Naive thymus-derived CD8-positive, alpha-beta T cell (primary cell): ENCODE measurements around the gene KNDC1. TPM values are rescaled to one million over a fixed set of nuclear protein-coding genes. Genes with fewer than 3 reads are reported as not detected.
"Not testable (repeated sequence)": the region's sequence is repeated elsewhere in the genome, so short reads cannot be mapped to it uniquely, and the experiment has no call there.

Experiments used
- ATAC-seq, 2 donors: fragments of 150-1000 bp; cut with Tn5 transposase in 1 of 2; sonication (Bioruptor Pico), chemical (Tn5 transposase) in 1 of 2; 1 replicate in 1 of 2; 2 replicates in 1 of 2; pipeline ENCODE4 v1.10.0; 2021; ENCODE audit warnings: mild to moderate bottlenecking in 2 of 2, moderate library complexity in 2 of 2
- POLR2A ChIA-PET: fragments of 350-600 bp; sonication (Branson Sonifier 250); formaldehyde crosslinking; loops from one replicate; lab custom pipeline; 2021; ENCODE audit warnings: antibody characterized with exemption; lab: Charles Lee
- DNase-seq, 10 donors: peaks; one replicate each; pipeline versions ENCODE4 v3.0.0 to v3.0.0-alpha.2; 2020 to 2022
- H3K27ac Mint-ChIP-seq, 10 donors: one replicate each; pipeline ENCODE4 v1.8.0; 2020 to 2022; ENCODE audit warnings: mild to moderate bottlenecking in 10 of 10, mixed read lengths in 10 of 10, moderate library complexity in 4 of 10, inconsistent platforms in 1 of 10
- H3K27me3 Mint-ChIP-seq, 5 donors: one replicate each; pipeline ENCODE4 v1.8.0; 2021 to 2022; ENCODE audit warnings: mixed read lengths in 5 of 5
- H3K36me3 Mint-ChIP-seq, 3 donors: one replicate each; pipeline ENCODE4 v1.8.0; 2020 to 2022; ENCODE audit warnings: mixed read lengths in 3 of 3, mild to moderate bottlenecking in 2 of 3, inconsistent platforms in 1 of 3
- H3K4me1 Mint-ChIP-seq, 4 donors: one replicate each; pipeline ENCODE4 v1.8.0; 2021 to 2022; ENCODE audit warnings: mixed read lengths in 4 of 4
- H3K4me3 Mint-ChIP-seq, 10 donors: one replicate each; pipeline ENCODE4 v1.8.0; 2020 to 2022; ENCODE audit warnings: mild to moderate bottlenecking in 10 of 10, mixed read lengths in 10 of 10, moderate library complexity in 6 of 10, inconsistent platforms in 1 of 10
- H3K9me3 Mint-ChIP-seq, 9 donors: one replicate each; pipeline ENCODE4 v1.8.0; 2020 to 2022; ENCODE audit warnings: mixed read lengths in 9 of 9, mild to moderate bottlenecking in 3 of 9, inconsistent platforms in 1 of 9, moderate library complexity in 1 of 9
- polyA plus RNA-seq, 3 donors: library from polyadenylated mRNA; unstranded; fragments of 300-500 nt; fragmentation: Illumina TruSeq; gene quantifications; one replicate each; pipeline ENCODE4 v1.2.3, GENCODE V29; 2021
- total RNA-seq, 8 experiments: library from RNA in 2 of 8; stranded (reverse) in 2 of 8; gene quantifications; one replicate each; pipeline ENCODE4 v1.2.3 and lab custom pipeline; 2021 to 2026

The KNDC1 gene
- total and polyA plus RNA-seq, 5 experiments from 2014 or later: 0.49 TPM; not detected in 4

GRCh38 chr10:133261726-133262325 is 101.8 kb downstream of the KNDC1 start:
- no peaks in the 10 kb centered on the region for H3K9me3 Mint-ChIP-seq
- H3K4me1 Mint-ChIP-seq: peaks cover 17 to 74% (median 67%) of the 10 kb centered on the region in 4 donors
- peak; percentile 62 to 92 (median 75) for DNase-seq
- ATAC-seq: peak; percentile 38 to 45
- H3K4me3 Mint-ChIP-seq: peak overlapping the region; percentile 71 to 87 (median 77)
- H3K27me3 Mint-ChIP-seq: no peaks in the 10 kb centered on the region
- POLR2A ChIA-PET: interaction anchor here (4.0 kb wide), 1 partner anchor 13 kb away, joined by 39 read pairs; the partner anchor contains the start of gene ADAM8
- H3K36me3 Mint-ChIP-seq: no peaks in the 10 kb centered on the region
- peak overlapping the region in 9 of 10 donors; percentile 74 to 95 (median 86) for H3K27ac Mint-ChIP-seq

GRCh38 chr10:133262696-133263095 is 102.7 kb downstream of the KNDC1 start:
- POLR2A ChIA-PET: interaction anchor here (0.6 to 4.0 kb wide), 2 partner anchors 12 to 34 kb away, joined by 3 to 39 read pairs; partner anchors contain the start of gene ADAM8
- Mint-ChIP-seq H3K27me3 (no peaks in the 10 kb centered on the region), H3K4me3 (peak overlapping the region in 9 of 10 donors; percentile 23 to 87 (median 73)), H3K27ac (peak overlapping the region in 7 of 10 donors; percentile 20 to 95 (median 81)), H3K4me1 (peaks cover 17 to 66% (median 60%) of the 10 kb centered on the region in 4 donors), H3K36me3 (no peaks in the 10 kb centered on the region), H3K9me3 (no peaks in the 10 kb centered on the region)
- no peak for DNase-seq
- ATAC-seq: no peak

GRCh38 chr10:133263674-133264073 is 103.7 kb downstream of the KNDC1 start:
- POLR2A ChIA-PET: interaction anchor here (0.7 to 4.0 kb wide), 6 partner anchors 8 to 126 kb away, joined by 3 to 39 read pairs (median 4); partner anchors contain the start of gene ADAM8
- H3K9me3 Mint-ChIP-seq: no peaks in the 10 kb centered on the region

GRCh38 chr10:133264461-133264860 is 104.4 kb downstream of the KNDC1 start:
- H3K27me3 Mint-ChIP-seq: no peaks in the 10 kb centered on the region
- no peaks in the 10 kb centered on the region for H3K36me3 Mint-ChIP-seq
- POLR2A ChIA-PET: interaction anchor here (1.5 to 4.0 kb wide), 3 partner anchors 9 to 14 kb away, joined by 3 to 39 read pairs (median 8); partner anchors contain the start of gene ADAM8
- DNase-seq (peak in 5 of 10 donors; percentile 30 to 77 (median 50)), ATAC-seq (peak; percentile 18 to 39)
- H3K27ac Mint-ChIP-seq: peak overlapping the region in 9 of 10 donors; percentile 43 to 88 (median 69)
- peaks cover 12 to 52% (median 46%) of the 10 kb centered on the region in 4 donors for H3K4me1 Mint-ChIP-seq
- H3K4me3 Mint-ChIP-seq: peak overlapping the region; percentile 22 to 81 (median 67)
- H3K9me3 Mint-ChIP-seq: no peaks in the 10 kb centered on the region

More at GRCh38 chr10:133263674-133264073, 103.7 kb downstream of the KNDC1 start:
- Mint-ChIP-seq H3K27me3 (no peaks in the 10 kb centered on the region), H3K27ac (peak overlapping the region in 8 of 10 donors; percentile 20 to 86 (median 66)), H3K36me3 (no peaks in the 10 kb centered on the region), H3K4me1 (peaks cover 17 to 59% (median 53%) of the 10 kb centered on the region in 4 donors), H3K4me3 (peak overlapping the region in 7 of 10 donors; percentile 18 to 81 (median 69))
- DNase-seq (no peak), ATAC-seq (no peak)

- H3K4me3 Mint-ChIP-seq: peak overlapping the region in 5 of 10 donors; percentile 31 to 81 (median 52)
- ATAC-seq, H3K36me3 Mint-ChIP-seq, H3K9me3 Mint-ChIP-seq, DNase-seq, H3K27me3 Mint-ChIP-seq: not testable (repeated sequence)
- POLR2A ChIA-PET: interaction anchor here (1.5 to 4.0 kb wide), 2 partner anchors 10 to 13 kb away, joined by 8 to 39 read pairs; partner anchors contain the start of gene ADAM8
- peak overlapping the region in 4 of 10 donors; percentile 18 to 70 (median 36) for H3K27ac Mint-ChIP-seq
- H3K4me1 Mint-ChIP-seq: peaks cover 9 to 47% (median 40%) of the 10 kb centered on the region in 4 donors
These were observed 105.0 kb downstream of the KNDC1 start for GRCh38 chr10:133265052-133265451.

- Mint-ChIP-seq H3K4me3 (no peak overlapping the region), H3K4me1 (peaks cover 9 to 35% (median 28%) of the 10 kb centered on the region in 4 donors), H3K9me3 (no peaks in the 10 kb centered on the region), H3K27me3 (no peaks in the 10 kb centered on the region), H3K27ac (no peak overlapping the region), H3K36me3 (peaks cover 0 to 3% (median 0%) of the 10 kb centered on the region in 3 donors)
- POLR2A ChIA-PET: no interaction called here
- ATAC-seq (no peak), DNase-seq (no peak)
These were observed 106.2 kb downstream of the KNDC1 start for GRCh38 chr10:133266056-133266795.

GRCh38 chr10:133267293-133267692 is 107.3 kb downstream of the KNDC1 start:
- H3K4me1 Mint-ChIP-seq: peaks cover 9 to 32% (median 26%) of the 10 kb centered on the region in 4 donors
- POLR2A ChIA-PET: no interaction called here
- DNase-seq: no peak
- ATAC-seq: no peak
- no peaks in the 10 kb centered on the region for H3K9me3 Mint-ChIP-seq
- H3K36me3 Mint-ChIP-seq: peaks cover 0 to 3% (median 0%) of the 10 kb centered on the region in 3 donors
- no peak overlapping the region for H3K4me3 Mint-ChIP-seq
- no peaks in the 10 kb centered on the region for H3K27me3 Mint-ChIP-seq
- peak overlapping the region in 1 of 10 donors; percentile 80 for H3K27ac Mint-ChIP-seq

GRCh38 chr10:133267829-133268228 is 107.8 kb downstream of the KNDC1 start:
- Mint-ChIP-seq H3K27me3 (no peaks in the 10 kb centered on the region), H3K9me3 (no peaks in the 10 kb centered on the region), H3K4me1 (peaks cover 9 to 26% (median 24%) of the 10 kb centered on the region in 4 donors), H3K36me3 (peaks cover 0 to 3% (median 0%) of the 10 kb centered on the region in 3 donors), H3K4me3 (no peak overlapping the region), H3K27ac (peak overlapping the region in 1 of 10 donors; percentile 80)
- no peak for ATAC-seq
- no peak for DNase-seq
- POLR2A ChIA-PET: no interaction called here

- POLR2A ChIA-PET: interaction anchor here (1.0 kb wide), 1 partner anchor 10 kb away, joined by 3 read pairs; no protein-coding TSS in a partner anchor
- H3K4me1 Mint-ChIP-seq: peaks cover 9 to 22% (median 21%) of the 10 kb centered on the region in 4 donors
- H3K27ac Mint-ChIP-seq: no peak overlapping the region
- ATAC-seq (no peak), DNase-seq (no peak)
- no peak overlapping the region for H3K4me3 Mint-ChIP-seq
- H3K36me3 Mint-ChIP-seq: peaks cover 0 to 3% (median 0%) of the 10 kb centered on the region in 3 donors
- H3K27me3 Mint-ChIP-seq: no peaks in the 10 kb centered on the region
- H3K9me3 Mint-ChIP-seq: no peaks in the 10 kb centered on the region
These were observed 108.5 kb downstream of the KNDC1 start for GRCh38 chr10:133268532-133268931.

- Mint-ChIP-seq H3K9me3 (no peaks in the 10 kb centered on the region), H3K36me3 (peaks cover 0 to 3% (median 0%) of the 10 kb centered on the region in 3 donors), H3K27me3 (no peaks in the 10 kb centered on the region), H3K4me1 (peaks cover 4 to 14% (median 13%) of the 10 kb centered on the region in 4 donors), H3K27ac (no peak overlapping the region), H3K4me3 (no peak overlapping the region)
- DNase-seq (no peak), ATAC-seq (no peak)
- POLR2A ChIA-PET: interaction anchor here (1.0 kb wide), 1 partner anchor 10 kb away, joined by 3 read pairs; no protein-coding TSS in a partner anchor
These were observed 109.3 kb downstream of the KNDC1 start for GRCh38 chr10:133269367-133269766.

- H3K27ac Mint-ChIP-seq: no peak overlapping the region
- peaks cover 0 to 13% (median 13%) of the 10 kb centered on the region in 4 donors for H3K4me1 Mint-ChIP-seq
- no peak for DNase-seq
- H3K36me3 Mint-ChIP-seq: peaks cover 0 to 3% (median 0%) of the 10 kb centered on the region in 3 donors
- no peaks in the 10 kb centered on the region for H3K27me3 Mint-ChIP-seq
- POLR2A ChIA-PET: no interaction called here
- no peaks in the 10 kb centered on the region for H3K9me3 Mint-ChIP-seq
- ATAC-seq: no peak
- H3K4me3 Mint-ChIP-seq: no peak overlapping the region
These were observed 110.2 kb downstream of the KNDC1 start for GRCh38 chr10:133270204-133270603.

GRCh38 chr10:133270773-133271297 is 110.8 kb downstream of the KNDC1 start:
- POLR2A ChIA-PET: no interaction called here
- Mint-ChIP-seq H3K36me3 (peaks cover 0 to 3% (median 0%) of the 10 kb centered on the region in 3 donors), H3K9me3 (no peaks in the 10 kb centered on the region), H3K27ac (no peak overlapping the region), H3K4me1 (peaks cover 0 to 14% (median 13%) of the 10 kb centered on the region in 4 donors), H3K27me3 (no peaks in the 10 kb centered on the region), H3K4me3 (no peak overlapping the region)
- ATAC-seq: no peak
- no peak for DNase-seq
